Measurements from ENCODE around the gene CD1D. TPM values are rescaled to one million over a fixed set of nuclear protein-coding genes. Genes with fewer than 3 reads are reported as not detected.
A peak's percentile ranks its signal among the peaks of the same experiment; 100 is the strongest.

CD1D gene
- total RNA-seq, 1 experiment from 2014 or later = 0.19 TPM

- Mint-ChIP-seq H3K27ac (ENCODE audit: low read depth, unreplicated experiment) (no peak overlapping the region), H3K9me3 (ENCODE audit: unreplicated experiment) (no peaks in the 10 kb centered on the region), H3K4me3 (ENCODE audit: unreplicated experiment) (no peak overlapping the region), H3K36me3 (ENCODE audit: insufficient read depth, unreplicated experiment) (no peaks in the 10 kb centered on the region), H3K4me1 (ENCODE audit: insufficient read depth, unreplicated experiment) (peaks cover 9% of the 10 kb centered on the region), H3K27me3 (ENCODE audit: insufficient read depth, unreplicated experiment) (peaks cover 37% of the 10 kb centered on the region)
- TF ChIP-seq CTCF (IDR thresholded peaks at IDR 0.05; ENCODE audit: unreplicated experiment) = no peak
- no peak for DNase-seq (ENCODE audit: unreplicated experiment)
- ChIA-PET CTCF (interaction anchor here (0.6 to 1.4 kb wide), 5 partner anchors 8 to 214 kb away, joined by 3 to 10 read pairs (median 3); no protein-coding TSS in a partner anchor), POLR2A (interaction anchor here (0.7 kb wide), 1 partner anchor 25 kb away, joined by 4 read pairs; no protein-coding TSS in a partner anchor)
- BruUV-seq (replicated peaks) = no TSS peak
- intact Hi-C loops (cut with micrococcal nuclease) = no loop called here
Observed at GRCh38 chr1:158177700-158178450, 2.8 kb upstream of the CD1D start.

DNA sequence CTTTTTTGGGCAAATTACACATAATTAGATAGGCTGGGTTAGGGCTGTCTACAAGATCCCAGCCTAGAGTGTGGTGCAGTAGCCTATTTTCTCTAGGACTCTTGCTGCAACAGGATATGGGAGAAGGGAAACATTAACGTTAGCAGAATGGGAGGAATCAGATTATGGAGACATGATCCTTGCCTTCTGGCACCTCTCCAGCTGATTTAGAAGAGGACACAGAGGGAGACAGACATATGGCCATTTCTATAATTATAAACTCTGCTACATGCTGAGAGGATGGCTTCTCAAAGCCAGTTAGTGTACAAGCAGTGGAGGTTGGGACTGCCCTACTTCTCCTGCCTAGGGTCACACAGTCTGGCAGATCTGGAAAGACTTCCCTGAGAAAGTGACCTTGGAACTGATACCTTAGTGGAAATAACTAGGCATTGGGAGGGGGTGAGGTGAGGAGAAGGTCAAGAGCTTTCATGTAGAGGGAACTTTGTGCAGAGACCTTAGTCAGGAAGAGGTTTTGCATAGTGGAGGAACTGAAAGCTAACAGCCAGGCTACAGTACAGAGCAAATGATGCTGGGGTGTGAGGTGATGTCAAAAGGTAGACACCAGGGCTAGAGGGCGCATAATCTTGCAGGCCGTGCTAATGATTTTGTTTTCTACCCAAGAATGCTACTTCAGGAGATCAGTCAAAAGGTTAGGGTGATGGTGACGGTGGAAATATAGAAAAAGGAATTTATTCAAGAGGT is 1.2 kb upstream of the CD1D start:
- no peak for TF ChIP-seq CTCF (IDR thresholded peaks at IDR 0.05; ENCODE audit: unreplicated experiment)
- Mint-ChIP-seq H3K4me1 (ENCODE audit: insufficient read depth, unreplicated experiment) (peaks cover 9% of the 10 kb centered on the region), H3K27ac (ENCODE audit: low read depth, unreplicated experiment) (no peak overlapping the region), H3K27me3 (ENCODE audit: insufficient read depth, unreplicated experiment) (peaks cover 53% of the 10 kb centered on the region), H3K36me3 (ENCODE audit: insufficient read depth, unreplicated experiment) (no peaks in the 10 kb centered on the region), H3K4me3 (ENCODE audit: unreplicated experiment) (no peak overlapping the region), H3K9me3 (ENCODE audit: unreplicated experiment) (no peaks in the 10 kb centered on the region)
- no TSS peak for BruUV-seq (replicated peaks)
- CTCF ChIA-PET = interaction anchor here (0.6 to 1.4 kb wide), 4 partner anchors 25 to 953 kb away, joined by 3 to 10 read pairs (median 4); no protein-coding TSS in a partner anchor
- POLR2A ChIA-PET = no interaction called here
- DNase-seq (ENCODE audit: unreplicated experiment) = peak; percentile 13
- intact Hi-C loops (cut with micrococcal nuclease) = no loop called here

- TF ChIP-seq CTCF (IDR thresholded peaks at IDR 0.05; ENCODE audit: unreplicated experiment) = no peak
- DNase-seq (ENCODE audit: unreplicated experiment) = no peak
- BruUV-seq (replicated peaks) = no TSS peak
- intact Hi-C loops (cut with micrococcal nuclease) = no loop called here
- POLR2A ChIA-PET = interaction anchor here (1.7 kb wide), 1 partner anchor 36 kb away, joined by 6 read pairs; no protein-coding TSS in a partner anchor
- CTCF ChIA-PET = interaction anchor here (0.7 to 1.8 kb wide), 6 partner anchors 9 to 219 kb away, joined by 3 to 7 read pairs (median 4); no protein-coding TSS in a partner anchor
- H3K4me3 Mint-ChIP-seq (ENCODE audit: unreplicated experiment) = peak overlapping the region; percentile 73
- peaks cover 53% of the 10 kb centered on the region for H3K27me3 Mint-ChIP-seq (ENCODE audit: insufficient read depth, unreplicated experiment)
- H3K4me1 Mint-ChIP-seq (ENCODE audit: insufficient read depth, unreplicated experiment) = peaks cover 9% of the 10 kb centered on the region
- no peaks in the 10 kb centered on the region for H3K9me3 Mint-ChIP-seq (ENCODE audit: unreplicated experiment)
- H3K27ac Mint-ChIP-seq (ENCODE audit: low read depth, unreplicated experiment) = no peak overlapping the region
- H3K36me3 Mint-ChIP-seq (ENCODE audit: insufficient read depth, unreplicated experiment) = no peaks in the 10 kb centered on the region
Observed at GRCh38 chr1:158181577-158181922, 855 bp downstream of the CD1D start.

DNA sequence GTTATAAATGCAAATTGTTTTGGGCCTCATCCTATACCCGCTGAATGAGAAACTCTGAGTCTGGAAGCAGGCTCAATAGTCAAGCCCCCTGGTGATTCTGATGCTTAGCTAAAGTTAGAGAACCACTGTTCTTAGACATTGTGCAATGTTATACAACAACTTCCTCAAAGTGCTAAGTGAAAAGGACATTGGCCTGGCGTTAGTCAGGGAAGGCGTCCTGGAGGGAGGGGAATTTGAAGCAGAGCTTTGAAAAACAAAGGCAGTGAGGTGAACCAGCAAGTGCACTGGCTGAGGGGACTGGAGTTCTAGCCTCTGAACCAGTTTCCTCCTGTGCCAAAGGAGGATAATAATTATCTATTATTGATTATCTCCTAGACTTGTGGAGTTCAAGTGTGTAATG is 5.1 kb downstream of the CD1D start:
- H3K4me3 Mint-ChIP-seq (ENCODE audit: unreplicated experiment) = no peak overlapping the region
- peak; percentile 6 for DNase-seq (ENCODE audit: unreplicated experiment)

More for the DNA sequence above, 5.1 kb downstream of the CD1D start:
- peaks cover 53% of the 10 kb centered on the region for H3K27me3 Mint-ChIP-seq (ENCODE audit: insufficient read depth, unreplicated experiment)
- POLR2A ChIA-PET = interaction anchor here (0.7 kb wide), 2 partner anchors 40 to 157 kb away, joined by 3 to 4 read pairs; no protein-coding TSS in a partner anchor
- no peaks in the 10 kb centered on the region for H3K4me1 Mint-ChIP-seq (ENCODE audit: insufficient read depth, unreplicated experiment)
- BruUV-seq (replicated peaks) = no TSS peak
- H3K36me3 Mint-ChIP-seq (ENCODE audit: insufficient read depth, unreplicated experiment) = no peaks in the 10 kb centered on the region
- no peak for TF ChIP-seq CTCF (IDR thresholded peaks at IDR 0.05; ENCODE audit: unreplicated experiment)
- H3K9me3 Mint-ChIP-seq (ENCODE audit: unreplicated experiment) = no peaks in the 10 kb centered on the region
- H3K27ac Mint-ChIP-seq (ENCODE audit: low read depth, unreplicated experiment) = no peak overlapping the region
- CTCF ChIA-PET = interaction anchor here (0.6 to 5.1 kb wide), 6 partner anchors 18 to 913 kb away, joined by 3 to 28 read pairs (median 3); no protein-coding TSS in a partner anchor
- intact Hi-C loops (cut with micrococcal nuclease) = no loop called here
